Measurements from ENCODE around the gene TMEM163.

GRCh38 chr2:134433979-134434378 is 284.8 kb downstream of the TMEM163 start:
- TF ChIP-seq POLR2A (IDR thresholded peaks at IDR 0.05; ENCODE audit: extremely low read depth, insufficient read length) (no peak), MYC (IDR thresholded peaks at IDR 0.05; ENCODE audit: low read depth, low read length) (no peak)
- TF ChIP-seq, protein P1, sequence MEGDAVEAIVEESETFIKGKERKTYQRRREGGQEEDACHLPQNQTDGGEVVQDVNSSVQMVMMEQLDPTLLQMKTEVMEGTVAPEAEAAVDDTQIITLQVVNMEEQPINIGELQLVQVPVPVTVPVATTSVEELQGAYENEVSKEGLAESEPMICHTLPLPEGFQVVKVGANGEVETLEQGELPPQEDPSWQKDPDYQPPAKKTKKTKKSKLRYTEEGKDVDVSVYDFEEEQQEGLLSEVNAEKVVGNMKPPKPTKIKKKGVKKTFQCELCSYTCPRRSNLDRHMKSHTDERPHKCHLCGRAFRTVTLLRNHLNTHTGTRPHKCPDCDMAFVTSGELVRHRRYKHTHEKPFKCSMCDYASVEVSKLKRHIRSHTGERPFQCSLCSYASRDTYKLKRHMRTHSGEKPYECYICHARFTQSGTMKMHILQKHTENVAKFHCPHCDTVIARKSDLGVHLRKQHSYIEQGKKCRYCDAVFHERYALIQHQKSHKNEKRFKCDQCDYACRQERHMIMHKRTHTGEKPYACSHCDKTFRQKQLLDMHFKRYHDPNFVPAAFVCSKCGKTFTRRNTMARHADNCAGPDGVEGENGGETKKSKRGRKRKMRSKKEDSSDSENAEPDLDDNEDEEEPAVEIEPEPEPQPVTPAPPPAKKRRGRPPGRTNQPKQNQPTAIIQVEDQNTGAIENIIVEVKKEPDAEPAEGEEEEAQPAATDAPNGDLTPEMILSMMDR (IDR thresholded peaks at IDR 0.05; ENCODE audit: low read depth, low read length) = no peak
- TF ChIP-seq, protein P2, sequence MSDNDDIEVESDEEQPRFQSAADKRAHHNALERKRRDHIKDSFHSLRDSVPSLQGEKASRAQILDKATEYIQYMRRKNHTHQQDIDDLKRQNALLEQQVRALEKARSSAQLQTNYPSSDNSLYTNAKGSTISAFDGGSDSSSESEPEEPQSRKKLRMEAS (IDR thresholded peaks at IDR 0.05; ENCODE audit: low read depth, low read length) = no peak

All from NB4 (cell line).